NCI-H2029 treated with DMSO at 0.1 percent for 48 hours (cell line): ENCODE data around the gene NF2.

ENCODE experiments used
- DNase-seq: peaks from one replicate; lab custom pipeline; 2025; lab: John Stamatoyannopoulos, UW

Gene NF2

DNA sequence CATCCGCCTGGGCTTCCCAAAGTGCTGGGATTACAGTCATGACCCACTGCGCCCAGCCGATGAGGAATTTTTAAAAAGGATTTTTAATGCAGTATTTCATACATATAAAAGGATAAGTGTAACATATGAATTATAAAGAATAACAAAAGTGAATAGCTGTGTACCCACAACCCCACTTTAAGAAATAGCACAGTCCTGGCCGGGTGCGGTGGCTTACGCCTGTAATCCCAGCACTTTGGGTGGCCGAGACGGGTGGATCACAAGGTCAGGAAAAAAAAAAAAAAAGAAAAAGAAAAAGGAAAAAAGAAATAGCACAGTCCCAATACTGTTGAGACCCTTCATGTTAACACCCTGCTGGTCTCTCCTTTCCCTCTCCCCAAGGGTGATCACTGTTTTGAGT lies 62.1 kb downstream of the NF2 start:
- no peak for DNase-seq

DNA sequence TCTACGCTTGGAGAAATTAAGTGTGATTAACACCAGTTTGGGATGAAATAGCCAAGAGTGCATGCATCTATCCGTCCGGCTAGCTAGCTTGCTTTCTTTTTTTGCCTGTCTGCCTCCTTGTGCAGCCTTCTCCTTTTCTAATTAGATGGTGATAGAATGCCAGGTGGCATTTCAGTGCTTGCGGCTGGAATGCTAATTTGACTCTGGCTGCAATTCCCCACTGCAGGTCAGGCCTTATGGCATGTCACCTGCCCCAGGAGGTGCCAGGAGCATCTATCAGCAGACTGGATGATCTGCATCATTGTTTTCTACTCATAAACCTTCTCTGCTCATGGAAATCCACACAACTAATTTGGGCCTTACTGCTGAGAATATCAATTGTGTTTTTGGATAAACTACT lies 65.2 kb downstream of the NF2 start:
- no peak for DNase-seq

DNA sequence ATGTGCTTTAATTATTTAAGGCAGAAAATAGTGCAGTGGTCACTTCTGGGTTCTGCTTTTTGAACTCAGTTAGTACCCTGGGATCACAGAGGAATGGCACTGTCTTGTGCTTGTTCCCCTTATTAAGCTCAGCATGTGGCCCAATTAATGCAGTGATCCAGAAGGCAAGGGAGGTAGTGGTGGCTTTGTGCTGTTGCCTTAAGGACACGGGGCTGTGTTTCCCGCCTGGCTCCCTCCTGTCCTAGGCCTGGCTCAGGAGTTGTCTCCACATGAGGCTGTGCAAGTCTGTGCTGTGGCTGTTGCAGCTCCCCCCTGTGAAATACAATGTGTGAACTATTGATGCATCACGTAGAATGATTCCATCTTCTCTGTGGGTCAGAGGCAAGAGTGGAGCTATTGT lies 67.2 kb downstream of the NF2 start:
- DNase-seq: no peak

DNA sequence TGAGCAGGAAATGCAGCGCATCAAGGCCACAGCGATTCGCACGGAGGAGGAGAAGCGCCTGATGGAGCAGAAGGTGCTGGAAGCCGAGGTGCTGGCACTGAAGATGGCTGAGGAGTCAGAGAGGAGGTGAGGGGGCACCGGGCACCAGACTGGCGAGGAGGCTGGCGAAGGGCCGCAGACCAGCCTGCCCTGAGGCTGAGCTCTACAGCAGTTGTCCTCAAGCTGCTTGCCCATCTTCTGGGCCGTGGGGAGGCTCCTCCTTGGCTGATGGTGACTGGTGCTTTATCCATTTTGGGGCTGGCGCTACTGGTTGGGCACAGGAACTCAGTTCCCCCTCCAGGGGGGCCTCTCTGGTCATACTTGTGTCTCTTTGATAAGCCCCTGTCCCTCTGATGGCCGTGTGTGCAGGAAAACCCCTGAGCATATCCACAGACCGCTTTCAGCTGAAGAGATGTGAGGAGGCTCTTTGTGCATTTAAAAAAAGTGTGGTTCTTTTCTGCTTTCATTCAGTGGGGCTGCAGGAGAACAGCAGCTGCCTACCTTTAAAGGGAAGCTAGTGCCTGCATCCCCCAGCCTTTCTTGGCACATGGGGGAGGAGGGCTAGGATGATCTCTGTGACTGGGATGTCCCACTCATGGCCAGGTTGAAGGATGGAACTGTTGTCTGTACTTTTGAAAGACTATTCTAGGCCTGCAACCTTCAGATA lies 70.1 kb downstream of the NF2 start:
- no peak for DNase-seq

DNA sequence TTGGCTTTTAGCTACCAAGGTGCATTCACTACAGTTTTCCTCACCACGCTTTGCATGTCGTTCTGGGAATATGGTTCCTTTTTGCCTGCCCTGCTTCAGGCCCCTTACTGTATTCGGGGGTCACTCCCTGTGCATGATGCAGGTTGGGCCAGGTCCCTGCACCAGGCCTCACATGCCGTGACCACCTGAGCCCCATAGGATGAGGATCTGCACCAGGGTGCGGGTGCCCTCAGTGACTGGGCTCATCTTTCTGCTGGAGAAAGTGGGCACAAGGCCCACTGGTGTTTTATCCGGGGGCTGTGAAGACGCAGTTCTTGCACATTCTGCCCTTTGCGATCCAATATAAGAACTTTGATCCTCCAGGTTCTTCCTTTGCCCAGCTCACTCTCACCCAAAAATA lies 70.7 kb downstream of the NF2 start:
- DNase-seq: no peak

DNA sequence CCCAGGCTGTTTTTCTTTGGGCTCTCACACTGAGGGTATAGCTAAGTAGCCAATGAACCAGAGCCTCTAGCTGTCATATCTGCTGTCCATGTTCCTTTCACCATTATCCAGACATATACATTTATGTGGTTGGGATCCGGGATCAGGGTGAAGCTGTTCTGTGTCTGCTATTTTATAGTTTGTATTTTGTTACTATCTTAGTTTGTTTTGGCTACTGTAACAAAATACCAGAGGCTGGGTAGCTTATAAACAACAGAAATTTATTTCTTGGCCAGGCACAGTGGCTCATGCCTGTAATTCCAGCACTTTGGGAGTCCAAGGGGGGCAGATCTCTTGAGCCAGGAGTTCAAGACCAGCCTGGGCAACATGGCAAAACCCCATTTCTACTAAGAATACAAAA lies 75.9 kb downstream of the NF2 start:
- DNase-seq: no peak

DNA sequence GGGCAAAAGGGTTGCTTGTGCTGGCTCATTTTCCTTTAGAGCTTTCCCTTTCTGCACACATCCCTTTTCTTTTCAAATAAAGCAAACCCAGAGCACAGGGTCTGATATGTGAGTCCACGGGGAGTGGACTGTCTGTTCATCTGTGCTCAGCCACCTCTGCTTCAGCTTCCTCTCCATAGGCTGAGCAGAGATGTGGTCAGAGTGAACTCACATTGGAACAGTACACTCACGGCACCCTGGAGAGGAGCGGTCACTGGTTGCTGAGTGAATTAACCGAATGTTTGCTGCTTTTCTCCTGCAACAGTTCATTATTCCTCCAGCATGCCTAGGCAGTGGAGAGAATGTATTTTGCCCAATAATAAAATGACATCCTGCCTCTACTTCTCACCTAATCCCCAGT lies 80.1 kb downstream of the NF2 start:
- no peak for DNase-seq

DNA sequence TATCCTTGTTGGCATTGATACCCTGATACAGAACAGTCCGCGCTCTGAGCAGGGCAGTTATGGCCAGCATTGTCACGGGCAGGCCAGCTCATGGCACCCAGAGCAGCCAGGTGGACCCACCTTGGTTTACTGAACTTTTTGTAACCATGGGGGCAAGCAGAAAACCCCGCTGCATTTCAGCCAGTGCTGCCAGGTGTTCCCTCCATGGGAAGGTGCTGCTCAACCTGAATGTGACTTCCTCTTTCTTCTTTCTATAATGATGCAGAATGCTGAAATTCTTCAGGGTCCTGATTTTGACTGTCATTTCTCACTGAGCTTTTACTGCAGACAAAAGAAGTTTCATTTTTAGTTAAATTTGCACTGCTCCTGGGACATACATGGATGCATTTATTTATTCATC lies 80.8 kb downstream of the NF2 start:
- DNase-seq: no peak

DNA sequence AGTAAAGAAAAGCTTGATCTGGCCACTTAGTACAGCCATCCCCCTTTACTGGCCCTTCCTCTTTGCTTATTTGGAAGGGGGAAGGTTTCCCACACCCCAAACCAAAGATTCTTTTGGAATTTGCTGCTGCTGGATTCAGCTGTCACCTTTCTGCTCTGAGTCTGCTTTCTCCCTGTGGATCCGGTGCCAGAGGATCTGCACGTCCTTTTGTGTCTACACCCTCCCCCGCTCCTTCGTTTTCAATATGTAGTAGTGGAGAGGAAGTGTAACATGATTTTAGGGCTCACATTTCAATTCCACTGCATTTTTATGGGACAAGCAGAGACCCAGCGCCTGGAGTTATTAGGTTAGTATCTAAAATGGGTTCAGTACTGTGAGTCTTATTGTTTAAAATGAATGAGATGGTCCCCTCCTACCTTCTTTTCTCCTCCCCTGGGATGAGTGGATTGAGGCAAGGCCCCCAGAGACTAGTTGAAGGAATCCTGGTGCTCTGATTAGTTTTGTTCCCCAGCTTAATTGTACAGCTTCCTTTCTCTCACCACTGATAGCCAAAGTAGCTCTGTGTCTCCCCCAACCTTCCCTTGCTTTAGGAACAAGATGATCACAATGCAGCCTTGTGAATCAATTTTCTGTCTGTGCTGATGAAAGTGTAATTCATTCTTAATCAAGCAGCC lies 85.9 kb downstream of the NF2 start:
- peak; percentile 46 for DNase-seq

DNA sequence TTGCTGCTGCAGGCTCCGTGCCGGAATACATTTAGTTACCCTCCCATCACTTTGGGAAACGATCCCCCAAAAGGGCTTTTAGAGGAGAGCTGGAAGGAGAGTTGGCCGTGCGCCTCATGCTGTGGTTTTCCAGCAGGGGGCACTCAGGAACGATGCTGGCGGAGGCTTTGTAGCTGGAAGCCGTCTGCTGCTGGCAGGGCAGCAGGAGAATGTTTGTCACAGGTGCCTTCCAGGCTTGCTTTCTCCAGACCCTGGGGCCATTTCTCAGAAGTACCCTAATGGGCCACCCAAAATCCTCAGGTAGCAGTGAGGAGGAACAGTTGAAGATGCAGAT lies 86.4 kb downstream of the NF2 start:
- DNase-seq: peak; percentile 10

DNA sequence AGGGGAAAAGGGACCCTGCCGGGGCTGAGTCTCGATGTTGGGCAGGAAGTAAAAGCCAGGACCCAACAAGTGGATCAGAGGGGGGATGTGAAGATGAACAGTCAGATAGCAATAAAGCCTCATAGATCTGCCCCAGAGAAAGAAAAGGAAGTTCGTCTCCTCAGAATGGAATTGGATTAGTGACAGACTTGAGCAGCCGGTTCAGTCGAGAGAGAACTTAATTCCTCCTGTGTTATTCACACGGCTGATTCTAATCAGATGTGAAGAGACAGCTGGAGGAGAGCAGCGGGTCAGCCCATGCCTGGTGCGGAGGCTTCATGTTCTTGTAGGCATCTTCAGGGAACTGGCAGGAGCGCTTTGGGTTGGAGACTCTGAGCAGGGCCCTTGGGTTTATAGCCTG lies 87.0 kb downstream of the NF2 start:
- no peak for DNase-seq

DNA sequence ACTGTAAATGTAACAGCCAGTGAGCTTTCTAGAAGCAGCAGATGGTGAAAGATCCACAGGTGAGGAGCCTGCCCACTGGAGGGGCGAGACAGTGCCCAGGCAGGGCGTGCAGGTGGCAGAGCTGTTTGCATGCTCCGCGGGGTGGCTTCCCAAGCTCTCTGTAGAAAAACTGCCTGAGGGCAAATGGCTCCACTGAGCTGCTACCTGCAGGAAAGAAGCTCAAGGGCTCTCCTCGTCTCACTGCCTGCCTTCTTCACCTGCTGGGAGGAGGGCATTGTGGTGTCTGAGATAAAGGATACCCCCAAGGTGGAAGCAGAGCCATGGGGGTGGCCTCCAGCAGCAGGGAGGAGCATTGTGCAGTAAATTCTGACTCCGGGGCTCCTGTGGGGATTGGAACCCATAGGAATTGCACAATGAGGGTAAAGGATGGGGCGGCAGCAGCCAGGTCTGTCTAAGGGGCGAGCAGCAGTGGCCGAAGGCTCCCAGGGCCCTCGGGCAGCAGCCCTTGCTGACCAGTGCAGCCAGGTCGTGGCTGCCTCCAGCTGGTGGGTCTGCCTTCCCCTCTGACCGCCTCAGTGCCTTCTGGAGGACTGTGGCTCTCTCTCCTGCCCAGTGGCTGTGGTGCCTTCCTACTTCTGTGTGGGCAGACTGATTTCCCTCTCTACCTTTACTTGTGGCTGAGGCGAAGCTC lies 88.3 kb downstream of the NF2 start:
- no peak for DNase-seq

DNA sequence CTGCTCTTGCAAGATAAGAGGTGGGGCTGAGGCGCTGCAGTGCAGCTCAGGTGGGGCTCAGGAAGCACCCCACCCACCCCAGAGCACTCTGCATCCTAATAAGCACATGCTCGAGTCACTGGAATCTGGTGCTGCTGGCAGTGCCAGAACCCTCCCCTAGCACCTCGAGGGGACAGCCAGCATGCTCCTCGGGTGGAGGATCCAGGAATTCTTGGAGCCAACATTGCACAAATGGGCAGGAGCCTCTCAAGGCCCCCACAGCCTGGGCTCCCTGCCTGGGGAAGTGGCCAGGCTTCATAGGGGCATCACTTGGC lies 88.9 kb downstream of the NF2 start:
- no peak for DNase-seq

DNA sequence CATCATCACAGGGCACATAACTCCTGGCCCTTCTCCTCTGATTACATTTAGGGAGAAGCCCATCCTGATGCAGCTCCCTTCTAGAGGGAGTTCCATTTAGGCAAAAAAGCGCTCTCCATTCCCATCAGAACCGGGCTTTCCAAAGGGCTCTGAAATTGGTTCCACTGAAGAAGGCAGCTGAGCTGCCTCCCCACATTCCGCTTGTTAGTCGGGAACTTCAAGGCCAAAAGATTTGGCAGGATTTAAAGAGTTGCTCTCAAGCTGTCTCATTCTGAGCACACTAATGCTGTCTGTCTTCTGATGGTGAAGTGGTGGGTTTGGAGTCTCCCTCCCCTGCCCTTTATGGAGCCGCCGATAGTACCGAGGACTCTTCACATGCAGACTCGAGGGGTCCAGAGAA lies 89.7 kb downstream of the NF2 start:
- no peak for DNase-seq

DNA sequence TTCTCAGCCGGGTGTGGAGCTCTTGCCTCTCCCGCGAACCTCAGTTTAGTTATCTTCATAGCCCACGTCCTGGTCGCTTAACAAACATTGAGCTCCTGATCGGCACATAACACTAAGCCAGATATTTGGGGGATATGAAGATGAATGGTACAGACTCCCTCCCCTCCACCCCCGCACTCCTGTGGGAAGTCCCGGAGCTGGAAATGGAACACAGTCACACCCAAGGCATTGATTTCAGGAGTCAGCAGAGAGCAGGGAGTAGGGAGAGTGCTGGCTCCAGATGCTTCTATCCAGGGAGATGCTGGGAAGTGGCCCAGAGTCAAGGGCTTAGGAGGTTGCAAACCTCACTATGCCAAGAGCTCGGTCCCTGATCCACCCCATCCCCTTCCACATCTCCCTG lies 90.2 kb downstream of the NF2 start:
- no peak for DNase-seq

DNA sequence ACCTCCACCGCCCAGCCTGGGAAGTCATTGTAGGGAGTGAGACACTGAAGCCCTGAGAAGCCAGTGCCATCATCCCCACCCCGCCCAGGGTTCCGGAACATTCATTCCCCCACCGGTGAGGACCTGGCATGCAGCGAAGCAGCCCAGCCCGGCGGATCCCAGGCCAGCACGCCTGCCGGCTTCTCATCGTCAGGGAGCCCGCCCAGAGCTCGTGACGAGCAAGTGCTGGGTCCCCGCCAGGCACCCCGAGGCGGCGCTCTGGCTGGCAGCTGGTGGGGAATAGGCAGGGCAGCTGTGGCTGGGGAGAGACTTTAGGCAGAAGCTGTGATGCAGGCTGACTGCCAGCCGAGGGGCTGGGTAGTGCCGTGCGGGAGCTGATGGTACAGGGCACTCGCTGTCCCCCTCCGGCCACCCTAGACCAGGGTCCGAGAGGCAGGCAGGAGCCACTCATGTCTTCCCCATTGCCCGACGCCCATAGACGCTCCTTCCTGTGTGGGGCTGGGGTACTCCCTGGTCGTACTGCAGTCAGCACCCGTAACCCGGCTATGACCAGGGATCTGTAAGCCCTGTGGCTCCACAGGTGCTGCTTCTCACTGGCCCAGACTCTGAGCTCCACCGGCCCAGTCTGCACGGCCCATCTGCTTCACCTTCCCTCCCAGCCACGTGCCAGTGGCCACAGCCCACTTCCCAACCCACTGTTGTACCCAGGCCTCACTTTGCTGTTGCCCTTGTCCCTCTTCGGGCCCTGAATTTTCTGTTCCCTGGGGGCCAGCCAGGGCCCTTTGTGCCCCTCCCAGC lies 91.9 kb downstream of the NF2 start:
- no peak for DNase-seq

DNA sequence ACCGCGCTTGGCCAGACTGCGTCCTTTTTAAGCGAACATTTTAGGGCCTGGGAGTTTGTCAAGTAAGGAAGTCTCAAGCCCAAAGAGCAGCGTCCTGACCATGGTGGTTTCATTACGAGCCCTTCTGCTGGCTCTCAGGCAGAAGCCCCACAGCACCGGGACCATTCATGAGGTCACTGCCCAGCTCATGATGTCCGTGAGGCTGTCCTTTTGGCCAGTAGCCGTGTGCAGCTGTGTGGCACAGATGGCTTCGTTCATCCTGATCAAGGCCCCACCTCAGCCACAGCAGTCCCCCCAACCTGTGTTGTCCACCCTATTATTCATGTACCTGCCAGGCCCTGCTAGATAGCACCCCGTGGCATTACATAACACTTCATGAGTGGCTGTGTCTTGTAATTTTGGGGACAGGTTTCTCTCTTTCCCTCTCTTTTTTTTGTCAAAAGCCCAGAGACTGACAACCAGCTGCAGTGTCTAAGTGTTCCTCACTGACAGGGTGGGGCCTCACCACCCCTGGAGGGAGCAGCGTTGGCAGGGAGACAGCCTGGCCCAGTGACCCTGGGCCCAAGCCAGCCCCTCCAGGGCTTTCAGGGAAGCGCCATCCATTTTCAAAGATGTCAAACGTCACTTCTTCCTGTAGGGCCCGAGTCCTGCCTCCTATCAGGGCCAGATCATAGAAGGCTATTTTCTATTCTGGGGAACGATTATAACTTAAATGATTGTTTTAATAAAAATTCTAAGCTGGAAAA lies 94.6 kb downstream of the NF2 start:
- no peak for DNase-seq

DNA sequence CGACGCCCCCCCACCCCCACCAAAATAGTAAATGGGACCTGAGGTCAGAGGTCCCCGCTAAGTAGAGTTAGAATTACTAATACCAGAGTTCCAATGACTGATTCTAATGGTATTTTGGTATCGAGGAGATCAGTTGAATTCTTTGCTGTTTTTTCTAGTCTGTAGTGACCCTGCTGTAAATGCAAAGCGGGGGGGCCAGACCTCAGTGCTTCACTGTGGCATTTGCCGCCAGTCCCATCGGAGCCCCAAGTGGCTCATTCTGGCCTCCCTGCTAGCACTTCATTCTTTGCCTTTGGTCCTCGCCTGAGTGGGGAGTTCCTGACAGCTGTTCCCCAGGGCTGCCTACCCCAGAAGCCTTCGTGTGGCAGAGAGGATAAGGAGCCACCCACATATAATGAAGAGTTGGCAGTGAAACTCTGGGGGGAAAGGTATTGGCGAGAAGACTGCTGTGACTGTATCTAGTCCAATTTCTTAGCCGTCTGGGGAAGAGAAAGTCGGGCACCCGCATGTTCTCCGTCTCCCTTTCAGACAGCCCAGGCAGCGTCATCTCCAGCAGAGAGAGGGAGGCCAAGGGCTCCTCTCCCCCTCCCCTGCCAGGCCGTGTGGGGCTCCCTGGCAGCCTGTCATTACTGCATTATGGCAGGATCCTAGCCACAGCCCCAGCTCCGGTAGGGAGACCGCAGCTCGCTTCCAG lies 96.9 kb downstream of the NF2 start:
- no peak for DNase-seq

DNA sequence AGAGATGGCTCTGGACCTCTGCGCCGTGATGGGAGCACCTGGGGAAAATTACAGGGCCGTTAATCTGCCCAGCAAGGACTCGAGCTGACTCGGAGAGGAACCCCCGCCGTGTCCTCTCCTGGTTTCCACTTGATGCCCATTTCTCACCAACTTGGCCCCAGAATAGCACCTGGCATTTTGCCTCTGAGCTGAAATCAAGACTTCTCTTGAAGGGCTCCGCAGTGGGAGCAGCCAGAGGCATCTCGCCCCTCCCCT lies 97.4 kb downstream of the NF2 start:
- DNase-seq: no peak

DNA sequence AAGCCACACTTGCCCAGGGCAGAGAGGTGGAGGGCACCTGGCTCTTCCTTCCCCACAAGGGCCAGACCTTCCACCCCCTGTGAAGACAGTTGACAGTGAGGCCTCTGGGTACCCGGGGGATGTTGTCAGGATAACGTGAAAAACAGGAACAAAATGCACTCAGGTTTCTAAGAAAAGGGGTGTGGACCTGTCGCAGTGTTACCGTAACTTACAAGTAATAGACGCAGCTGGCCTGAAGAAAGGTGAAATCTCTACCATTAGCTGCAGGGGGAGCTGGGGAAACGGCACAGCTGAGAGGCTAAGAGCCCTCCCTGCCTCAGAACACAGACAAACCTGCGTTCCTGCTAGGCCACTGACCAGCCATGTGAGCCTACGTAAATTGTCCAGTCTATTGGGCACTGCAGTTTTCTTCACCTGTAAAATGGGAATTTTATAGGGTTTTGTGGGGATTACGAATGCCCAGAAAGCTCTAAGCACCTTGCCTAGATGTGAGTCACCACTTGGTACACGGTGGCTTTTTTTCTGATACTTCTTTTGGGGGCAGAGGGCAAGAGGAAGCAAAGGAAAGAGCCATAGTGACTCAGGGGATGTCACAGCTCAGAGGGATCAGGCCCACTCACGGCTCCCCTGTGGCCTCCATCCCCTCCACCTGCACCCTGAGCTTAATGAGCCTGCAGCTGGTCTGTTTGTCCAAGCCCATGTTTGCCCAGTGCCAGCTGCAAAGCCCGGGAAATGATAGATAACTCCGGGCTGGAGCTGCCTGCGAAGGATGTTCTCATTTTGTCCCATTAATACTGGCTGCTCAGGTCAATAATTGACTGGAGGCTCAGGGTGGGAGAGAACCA lies 97.9 kb downstream of the NF2 start:
- peak; percentile 34 for DNase-seq
